Effector CD8-positive, alpha-beta T cell (primary cell): ENCODE results near the gene PLSCR3.
"Not testable (repeated sequence)": the region's sequence is repeated elsewhere in the genome, so short reads cannot be mapped to it uniquely, and the experiment has no call there.

Experiments used
- DNase-seq: peaks from one replicate; lab custom pipeline; 2025; lab: John Stamatoyannopoulos, UW

The PLSCR3 gene

DNA sequence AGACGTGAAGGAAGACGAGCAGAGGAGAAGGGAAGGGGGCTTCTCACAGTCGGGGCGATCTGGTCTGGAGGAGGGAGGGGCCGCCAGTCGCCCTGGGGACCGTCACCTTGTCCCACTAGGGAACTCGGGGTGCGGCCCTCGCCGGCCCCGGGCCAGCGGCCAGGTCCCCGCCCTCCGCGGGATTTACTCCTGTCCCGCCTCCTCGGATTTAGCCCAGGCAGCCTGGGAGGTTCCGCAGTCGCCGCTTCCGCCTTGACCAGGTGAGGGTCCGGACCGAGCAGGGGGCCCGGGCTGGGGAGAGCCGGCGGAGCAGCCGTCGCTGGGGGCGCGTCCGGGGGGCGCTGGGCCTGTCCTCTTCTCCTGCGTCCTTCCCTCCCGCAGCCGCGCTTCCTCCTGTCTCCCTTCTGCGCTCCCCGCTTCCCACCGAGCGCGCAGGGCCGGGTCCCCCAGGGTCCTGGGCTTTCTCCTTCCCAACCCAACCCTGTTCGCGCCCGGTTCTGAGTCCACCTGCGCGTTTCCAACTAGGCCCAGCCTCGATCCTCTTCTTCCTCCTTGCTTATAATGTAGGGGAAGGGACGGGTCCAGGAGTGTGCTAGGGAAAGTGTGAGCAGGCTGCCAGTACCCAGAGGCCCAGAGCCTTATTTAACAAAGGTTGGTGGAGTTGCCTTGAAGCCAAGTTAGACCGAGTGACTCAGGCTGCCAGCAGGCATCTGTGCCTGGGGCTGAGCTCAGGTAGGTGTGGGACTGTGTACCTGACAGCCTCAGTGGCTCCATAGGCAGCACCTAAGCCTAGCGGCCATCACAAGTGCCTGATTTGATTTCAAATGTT lies 13.3 kb downstream of the PLSCR3 start, which contains the start of gene TNK1:
Gene TNK1 (plus strand): TSS at position 235 of the 829 bp plus-strand sequence. CDS start 1,838 bp downstream, outside the sequence.
- DNase-seq: no peak

DNA sequence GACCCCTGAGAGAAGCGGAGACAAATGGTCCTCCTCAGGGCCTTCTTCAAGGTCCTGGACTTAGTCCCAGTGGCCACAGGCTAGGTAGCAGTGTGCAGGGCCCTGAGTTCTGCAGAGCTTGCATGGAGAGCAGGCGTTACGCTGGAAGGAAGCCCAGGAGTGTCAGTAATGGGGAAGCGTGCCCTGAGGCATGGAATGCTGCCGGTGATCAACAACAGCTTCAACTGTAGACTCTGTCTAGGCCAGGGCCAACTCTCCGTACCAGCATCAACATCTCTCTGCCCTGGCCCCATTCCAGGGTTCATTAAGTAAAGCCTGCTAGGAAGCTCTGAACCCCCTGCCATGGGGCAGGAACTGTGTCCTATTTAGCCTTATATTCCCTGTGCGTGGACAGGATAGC lies 14.0 kb downstream of the PLSCR3 start:
- no peak for DNase-seq

DNA sequence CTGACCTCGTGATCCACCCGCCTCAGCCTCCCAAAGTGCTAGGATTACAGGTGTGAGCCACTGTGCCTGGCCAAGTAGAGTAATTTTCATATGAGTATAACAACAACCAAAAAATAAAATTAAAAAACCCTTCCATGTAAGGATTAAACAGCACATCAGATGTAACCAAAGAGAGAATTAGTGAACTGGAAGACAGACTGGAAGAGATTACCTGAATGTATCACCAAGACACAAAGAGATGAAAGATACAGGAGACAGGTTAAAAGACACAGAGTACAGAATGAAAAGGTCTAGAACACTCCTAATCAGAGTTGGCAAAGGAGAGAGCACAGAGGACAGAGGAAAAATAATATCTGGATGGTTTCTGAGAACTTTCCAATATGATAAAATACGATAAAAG lies 15.2 kb downstream of the PLSCR3 start:
- no peak for DNase-seq

DNA sequence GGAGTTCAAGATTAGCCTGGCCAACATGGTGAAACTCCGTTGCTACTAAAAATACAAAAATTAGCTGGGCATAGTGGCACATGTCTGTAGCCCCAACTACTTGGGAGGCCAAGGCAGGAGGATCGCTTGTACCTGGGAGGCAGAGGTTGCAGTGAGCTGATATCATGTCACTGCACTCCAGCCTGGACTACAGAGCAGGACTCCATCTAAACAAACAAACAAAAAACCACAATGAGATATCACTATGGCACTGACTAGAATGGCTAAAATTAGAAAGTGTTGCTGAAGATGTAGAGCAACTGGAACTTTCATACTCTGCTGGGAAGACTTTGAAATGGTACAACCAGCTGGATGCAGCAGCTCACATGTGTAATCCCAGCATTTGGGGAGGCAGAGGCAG lies 20.0 kb downstream of the PLSCR3 start:
- no peak for DNase-seq

DNA sequence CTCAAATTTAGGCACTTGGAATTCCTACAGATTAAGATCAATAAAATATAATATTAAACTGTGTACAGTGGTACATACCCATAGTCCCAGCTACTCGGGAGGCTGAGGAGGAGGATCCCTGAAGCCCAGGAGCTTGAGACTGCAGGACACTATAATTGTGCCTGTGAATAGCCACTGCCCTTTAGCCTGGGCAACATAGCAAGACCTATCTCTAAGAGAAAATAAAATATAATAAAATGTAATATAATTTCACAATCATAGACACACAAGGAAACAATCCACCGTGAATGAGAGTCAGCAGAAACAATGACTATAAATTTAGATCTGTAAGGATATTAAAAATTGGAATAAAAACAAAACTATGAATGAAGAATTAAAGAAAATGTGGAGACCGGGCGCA lies 23.5 kb downstream of the PLSCR3 start:
- no peak for DNase-seq

DNA sequence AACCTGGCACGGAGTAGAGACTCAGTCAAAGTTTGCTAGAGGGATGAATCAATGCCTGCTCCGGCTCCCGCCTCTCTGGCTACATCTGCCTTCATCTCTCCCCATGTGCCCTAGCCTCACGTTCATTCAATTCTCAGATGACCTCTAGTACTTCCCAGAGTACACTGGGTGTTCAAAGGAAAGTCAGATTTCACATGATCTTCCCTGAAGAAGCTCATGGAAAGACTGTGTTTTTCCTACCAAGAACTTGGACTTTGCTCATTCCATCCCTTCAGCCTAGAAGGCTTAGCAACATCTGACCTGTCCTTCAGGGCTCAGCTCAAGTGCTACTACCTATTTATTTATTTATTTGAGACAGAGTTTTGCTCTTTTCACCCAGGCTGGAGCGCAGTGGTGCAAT lies 24.5 kb downstream of the PLSCR3 start:
- no peak for DNase-seq

DNA sequence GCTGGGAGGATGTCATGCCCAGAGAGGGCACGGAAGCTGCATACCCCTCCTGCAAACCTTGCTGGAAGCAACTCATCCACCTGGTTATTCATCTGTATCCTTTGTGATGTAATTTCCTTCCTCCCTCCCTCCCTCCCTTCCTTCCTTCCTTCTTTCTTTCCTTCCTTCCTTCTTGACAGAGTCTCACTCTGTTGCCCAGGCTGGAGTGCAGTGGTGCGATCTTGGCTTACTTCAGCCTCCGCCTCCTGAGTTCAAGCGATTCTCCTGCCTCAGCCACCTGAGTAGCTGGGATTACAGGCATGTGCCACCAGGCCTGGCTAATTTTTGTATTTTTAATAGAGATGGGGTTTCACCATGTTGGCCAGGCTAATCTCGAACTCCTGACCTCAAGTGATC lies 25.7 kb downstream of the PLSCR3 start:
- DNase-seq: not testable (repeated sequence)

DNA sequence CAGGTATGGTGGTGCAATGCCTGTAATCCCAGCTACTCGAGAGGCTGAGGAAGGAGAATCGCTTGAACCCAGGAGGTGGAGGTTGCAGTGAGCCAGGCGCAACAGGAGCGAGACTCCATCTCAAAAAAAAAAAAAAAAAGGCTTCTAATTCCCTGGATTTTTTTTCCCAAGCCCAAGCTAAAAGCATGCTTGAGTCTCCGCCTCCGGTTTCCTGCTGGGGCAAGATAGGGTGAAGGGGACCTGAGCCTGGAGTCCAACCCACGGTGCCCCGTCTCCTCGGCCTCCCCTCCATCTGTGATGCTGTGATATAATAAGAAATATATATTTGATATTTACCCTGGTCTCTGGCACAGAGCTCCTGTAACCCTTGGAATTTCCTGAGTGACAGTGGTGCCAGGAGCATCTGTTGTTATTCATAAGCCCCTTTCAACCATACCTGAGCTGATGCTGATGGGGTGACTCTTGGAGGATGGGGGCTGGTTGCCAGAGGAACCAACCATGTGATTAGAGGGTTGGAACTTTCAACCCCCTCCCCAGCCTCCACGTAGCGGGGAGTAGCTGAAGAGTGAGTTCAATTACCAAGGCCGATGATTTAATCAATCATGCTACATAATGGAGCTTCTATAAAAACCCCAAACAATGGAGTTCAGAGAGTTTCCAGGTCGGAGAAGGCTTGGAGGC lies 26.3 kb downstream of the PLSCR3 start:
- no peak for DNase-seq

DNA sequence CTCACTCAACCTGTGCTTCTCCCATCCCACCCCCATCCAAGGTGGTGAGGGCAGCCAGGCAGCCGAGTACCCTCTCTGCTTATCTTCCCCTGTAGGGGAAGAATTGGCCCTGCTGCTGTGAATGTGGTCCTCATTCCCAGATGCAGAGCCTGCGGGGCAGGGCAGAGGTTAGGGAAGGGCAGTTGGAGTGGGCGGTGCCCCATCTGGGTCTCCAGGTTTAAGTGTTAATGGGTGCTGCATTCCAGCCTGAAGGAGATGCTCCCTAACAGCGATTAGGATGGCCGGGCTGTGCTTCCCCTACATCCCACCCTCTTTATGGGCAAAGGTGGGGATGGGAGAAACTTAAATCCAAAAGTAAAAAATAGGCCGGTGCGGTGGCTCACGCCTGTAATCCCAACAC lies 27.2 kb downstream of the PLSCR3 start:
- no peak for DNase-seq

DNA sequence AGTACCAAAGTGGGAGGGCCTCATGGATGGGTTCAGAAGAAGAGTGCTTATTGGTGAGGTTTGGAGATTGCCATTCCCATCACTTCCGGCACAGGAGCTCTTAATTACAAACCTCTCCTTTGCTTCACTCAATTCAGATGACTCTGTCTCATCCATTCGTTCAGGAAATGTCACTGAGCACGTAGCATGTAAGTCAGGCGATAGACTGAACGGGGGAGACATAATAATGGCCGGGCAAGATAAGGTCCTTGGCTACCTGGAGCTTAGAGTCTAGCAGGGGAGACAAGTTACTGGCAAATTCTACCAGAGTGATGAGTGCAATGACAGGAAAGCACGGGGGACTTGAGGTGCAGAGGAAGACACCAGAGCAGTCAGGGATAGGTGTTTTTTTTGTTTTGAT lies 28.4 kb downstream of the PLSCR3 start:
- DNase-seq: not testable (repeated sequence)

DNA sequence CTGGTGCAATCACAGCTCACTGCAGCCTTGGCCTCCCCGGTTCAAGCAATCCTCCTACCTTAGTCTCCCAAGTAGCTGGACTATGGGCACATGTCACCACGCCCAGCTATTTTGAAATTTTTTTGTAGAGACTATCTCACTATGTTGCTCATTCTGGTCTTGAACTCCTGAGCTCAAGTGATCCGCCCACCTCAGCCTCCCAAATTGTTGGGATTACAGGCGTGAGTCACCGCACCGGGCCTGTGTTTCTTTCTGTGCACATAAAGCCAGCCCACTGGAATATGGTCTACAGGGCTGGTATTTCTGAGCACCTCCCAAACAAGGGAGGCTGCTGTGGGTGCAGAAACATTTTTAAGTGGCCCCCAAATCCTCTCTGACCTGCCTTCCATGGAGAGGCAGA lies 31.0 kb downstream of the PLSCR3 start:
- no peak for DNase-seq

DNA sequence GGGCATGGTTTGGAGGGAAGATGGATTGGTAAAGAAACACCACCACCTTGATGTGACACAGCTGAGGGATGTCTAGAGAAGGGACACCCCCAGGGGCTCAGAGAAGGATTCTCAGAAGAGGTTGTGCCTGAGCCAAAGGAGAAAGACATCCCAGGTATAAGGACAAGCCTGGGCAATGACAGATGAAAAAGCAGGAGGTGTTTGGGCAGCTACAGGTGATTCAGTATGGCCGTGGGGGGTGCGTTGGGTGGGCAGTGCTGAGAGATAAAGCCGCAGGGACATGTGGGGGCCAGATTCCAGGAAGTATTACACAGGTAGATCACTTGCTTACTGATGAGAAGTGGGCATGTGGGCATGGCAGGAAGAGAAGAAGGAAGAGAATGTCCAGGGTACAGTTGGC lies 32.4 kb downstream of the PLSCR3 start:
- DNase-seq: no peak

DNA sequence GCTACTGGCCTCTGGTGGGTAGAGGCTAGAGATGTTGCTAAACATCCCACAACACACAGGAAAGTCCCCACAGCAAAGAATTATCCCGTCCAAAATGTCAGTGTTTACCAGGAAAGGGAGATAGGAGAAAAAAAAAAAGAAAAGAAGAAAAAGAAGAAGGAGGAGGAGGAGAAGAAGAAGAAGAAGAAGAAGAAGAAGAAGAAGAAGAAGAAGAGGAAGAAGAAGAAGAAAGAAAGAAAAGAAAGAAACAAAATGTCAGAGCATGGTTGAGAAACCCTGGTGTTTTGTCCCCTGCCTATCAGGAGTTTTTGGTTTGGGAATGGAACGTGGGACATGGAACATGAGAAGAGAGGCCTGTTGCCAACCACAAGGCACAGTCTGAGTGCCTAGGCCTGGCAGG lies 36.9 kb downstream of the PLSCR3 start:
- DNase-seq: no peak

DNA sequence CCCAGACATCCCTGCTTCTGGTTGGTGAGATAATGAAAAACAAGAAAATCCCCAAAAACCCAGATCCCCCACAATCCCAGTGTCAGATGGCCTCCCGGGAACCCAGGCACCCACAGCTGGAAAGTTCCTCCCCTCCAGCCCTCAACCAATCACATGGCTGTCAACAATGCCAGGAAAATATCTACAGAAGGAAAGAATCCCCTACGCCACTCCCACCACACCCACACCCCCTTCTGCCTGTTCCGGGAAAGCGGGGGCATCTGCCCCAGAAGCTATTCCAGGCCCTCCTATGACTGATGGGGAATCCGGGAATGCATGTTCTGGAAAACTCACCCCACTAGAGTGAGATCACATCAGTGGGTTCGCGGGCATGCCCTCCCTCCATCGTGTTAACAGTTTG lies 37.6 kb downstream of the PLSCR3 start:
- no peak for DNase-seq

DNA sequence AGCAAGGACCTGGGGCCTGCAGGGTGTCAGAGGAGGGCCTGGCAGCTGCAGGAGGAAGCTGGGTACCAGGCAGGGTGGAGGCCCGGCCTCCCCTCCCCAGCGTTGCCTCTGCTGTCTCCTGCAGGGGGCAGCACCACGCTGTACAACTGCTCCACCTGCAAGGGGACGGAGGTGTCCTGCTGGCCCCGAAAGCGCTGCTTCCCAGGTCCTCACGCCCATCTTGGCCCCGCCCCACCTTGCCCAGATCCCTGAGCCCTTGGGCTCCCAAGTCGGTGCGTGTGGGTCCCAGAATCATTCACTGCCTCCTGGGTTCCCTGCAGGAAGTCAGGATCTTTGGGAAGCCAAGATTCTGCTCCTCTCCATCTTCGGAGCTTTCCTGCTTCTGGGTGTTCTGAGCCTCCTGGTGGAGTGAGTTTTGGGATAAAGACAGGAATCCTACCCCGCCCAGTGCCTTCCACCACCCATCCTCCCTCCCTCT lies 38.2 kb downstream of the PLSCR3 start:
- peak; percentile 73 for DNase-seq

DNA sequence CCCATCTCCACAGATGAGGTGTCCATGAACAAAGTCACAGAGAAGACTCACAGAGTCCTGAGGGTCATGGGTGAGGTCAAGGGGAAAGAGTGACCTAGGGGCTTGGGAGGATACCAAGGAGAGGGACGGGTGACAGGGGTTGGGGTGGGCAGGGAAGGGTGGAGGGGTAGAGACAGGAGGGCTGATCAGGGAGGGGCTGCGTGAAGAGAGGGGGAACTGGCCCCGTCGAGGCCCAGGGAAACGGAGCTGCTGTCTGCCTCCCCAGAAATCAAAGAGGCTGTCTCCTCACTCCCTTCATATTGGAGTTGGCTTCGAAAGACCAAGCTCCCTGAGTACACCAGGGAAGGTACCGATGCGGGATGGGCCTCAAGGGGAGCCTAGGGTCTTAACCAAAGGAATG lies 38.8 kb downstream of the PLSCR3 start:
- no peak for DNase-seq

DNA sequence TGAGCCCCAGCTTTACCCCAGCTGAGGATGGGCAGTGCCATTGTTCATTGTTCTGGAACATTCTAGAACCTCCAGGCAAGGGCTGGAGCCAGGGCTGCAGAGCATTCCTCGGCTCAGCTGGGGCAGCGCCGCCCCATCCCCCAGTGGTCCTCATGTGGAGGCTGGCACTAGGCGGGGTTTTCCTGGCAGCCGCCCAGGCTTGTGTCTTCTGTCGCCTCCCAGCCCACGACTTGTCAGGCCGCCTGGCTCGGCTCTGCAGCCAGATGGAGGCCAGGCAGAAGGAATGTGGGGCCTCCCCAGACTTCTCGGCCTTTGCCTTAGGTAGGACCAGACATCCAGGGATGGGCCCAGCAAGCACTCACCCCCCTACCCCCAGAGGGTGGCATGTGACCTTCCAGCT lies 39.3 kb downstream of the PLSCR3 start, which contains the start of gene TMEM95:
Gene TMEM95 (plus strand): TSS at position 104 of the 400 bp plus-strand sequence. CDS start 49 bp downstream, at position 153.
- no peak for DNase-seq

DNA sequence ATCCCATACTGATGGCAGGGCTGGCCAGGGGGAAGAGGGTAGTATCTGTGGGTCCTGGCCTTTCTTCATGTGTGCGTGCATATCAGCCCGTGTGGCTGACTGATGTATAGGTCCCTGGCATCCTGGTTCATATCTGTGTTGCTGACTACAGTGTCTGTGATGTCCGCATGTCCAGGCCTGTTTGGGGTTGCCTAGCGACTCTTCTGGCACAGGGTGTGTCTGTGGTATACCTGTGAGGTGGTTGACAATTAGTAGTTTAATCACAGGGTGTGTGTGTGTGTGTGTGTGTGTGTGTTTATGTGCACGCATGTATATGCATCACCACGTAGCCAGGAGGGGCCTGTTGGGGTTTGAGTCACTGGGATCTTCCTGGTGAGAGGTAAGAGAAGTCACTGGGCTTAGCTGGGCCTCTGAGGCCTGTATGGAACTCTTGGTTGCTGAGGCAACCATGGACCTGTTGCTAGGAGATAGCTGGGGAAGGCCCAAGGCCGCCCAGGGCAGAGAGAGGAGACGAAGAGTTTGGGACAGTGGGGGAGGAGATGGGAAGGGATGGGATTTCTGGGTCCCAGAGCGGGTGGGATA lies 40.0 kb downstream of the PLSCR3 start:
- DNase-seq: no peak

DNA sequence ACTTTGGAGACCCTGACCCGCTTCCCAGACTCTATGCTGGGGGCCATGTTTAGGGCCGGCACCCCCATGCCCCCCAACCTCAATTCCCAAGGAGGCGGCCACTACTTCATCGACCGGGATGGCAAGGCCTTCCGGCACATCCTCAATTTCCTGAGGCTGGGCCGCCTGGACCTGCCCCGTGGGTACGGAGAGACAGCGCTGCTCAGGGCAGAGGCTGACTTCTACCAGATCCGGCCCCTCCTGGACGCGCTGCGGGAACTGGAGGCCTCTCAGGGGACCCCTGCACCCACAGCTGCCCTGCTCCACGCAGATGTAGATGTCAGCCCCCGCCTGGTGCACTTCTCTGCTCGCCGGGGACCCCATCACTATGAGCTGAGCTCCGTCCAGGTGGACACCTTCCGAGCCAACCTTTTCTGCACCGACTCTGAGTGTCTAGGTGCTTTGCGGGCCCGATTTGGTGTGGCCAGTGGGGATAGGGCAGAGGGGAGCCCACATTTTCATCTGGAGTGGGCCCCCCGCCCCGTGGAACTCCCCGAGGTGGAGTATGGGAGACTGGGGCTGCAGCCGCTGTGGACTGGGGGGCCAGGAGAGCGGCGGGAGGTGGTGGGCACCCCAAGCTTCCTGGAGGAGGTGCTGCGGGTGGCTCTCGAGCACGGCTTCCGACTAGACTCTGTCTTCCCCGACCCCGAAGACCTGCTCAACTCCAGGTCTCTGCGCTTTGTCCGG lies 41.3 kb downstream of the PLSCR3 start:
- no peak for DNase-seq

DNA sequence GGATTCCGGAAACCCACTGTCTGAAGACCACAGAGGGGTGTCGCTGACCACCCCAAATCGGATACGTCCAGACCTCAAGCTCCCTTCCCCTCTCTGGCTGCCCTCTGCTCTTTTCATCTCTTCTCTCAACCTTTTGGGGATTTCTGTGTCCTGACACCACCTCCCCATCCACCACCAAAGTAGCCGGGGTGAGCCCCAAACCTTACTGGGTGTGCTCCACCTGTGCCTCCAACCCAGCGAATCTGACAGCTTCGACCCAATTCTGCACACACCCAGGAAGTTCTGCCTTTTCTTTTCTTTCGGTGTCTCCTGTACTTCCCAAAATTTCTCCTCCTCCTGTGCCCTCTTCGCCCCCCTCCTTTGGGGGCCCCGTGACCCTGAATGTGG lies 41.8 kb downstream of the PLSCR3 start:
- DNase-seq: no peak

DNA sequence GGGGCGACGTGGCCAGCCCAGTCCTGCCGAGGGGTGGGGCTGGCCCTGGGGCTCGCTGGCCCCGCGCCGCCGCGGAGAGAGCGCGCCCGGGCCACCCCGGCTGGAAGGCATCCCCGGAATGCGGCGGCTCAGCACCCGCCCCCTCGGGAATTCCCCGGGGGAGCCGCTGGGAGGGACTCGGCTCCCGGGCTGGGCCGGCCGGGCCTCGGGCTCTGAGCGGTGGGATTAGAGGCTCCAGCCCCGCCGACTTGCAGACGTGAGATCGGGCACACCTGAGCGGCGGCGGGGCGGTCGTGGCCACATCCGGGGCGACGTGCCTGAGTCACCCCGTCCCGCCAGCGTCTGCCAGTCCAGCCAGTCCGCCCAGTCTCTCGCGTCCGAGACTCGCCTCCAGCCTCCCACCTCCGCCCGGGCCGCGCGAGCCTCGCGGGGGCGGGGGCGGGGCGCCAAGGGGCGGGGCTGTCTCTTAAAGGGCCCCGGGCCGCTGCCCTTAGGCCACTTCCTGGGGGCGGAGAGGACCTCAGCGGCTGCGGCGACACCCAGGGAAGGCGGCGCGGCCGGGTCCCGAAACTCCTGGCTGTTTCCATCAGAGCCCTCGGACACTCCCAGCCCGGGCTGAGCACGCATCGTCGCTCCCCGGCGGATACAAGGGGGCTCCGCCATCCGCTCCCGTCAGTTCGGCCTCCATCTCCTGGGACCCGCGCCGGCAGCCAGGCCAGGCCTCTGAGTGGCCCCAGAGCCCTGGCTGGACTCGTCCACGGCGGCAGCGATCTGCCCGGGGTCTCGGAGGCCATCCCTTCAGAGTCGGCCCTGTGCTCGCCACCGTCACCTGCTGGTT lies 42.4 kb downstream of the PLSCR3 start, which contains the start of gene KCTD11:
Gene KCTD11 (plus strand): TSS at position 498 of the 838 bp plus-strand sequence.
- DNase-seq: peak; percentile 54
